Ishikawa (cell line): ENCODE results near the gene FBXO48.

Experiments
- CEBPB ChIP-seq: IDR thresholded peaks from 2 replicates; pipeline ENCODE4 v1.6.1; 2012
- CREB1 ChIP-seq: IDR thresholded peaks from 2 replicates; pipeline ENCODE4 v1.6.1; 2012; ENCODE audit warnings: low read depth
- EGR1 ChIP-seq: IDR thresholded peaks from 2 replicates; pipeline ENCODE4 v1.6.1; 2012
- EP300 ChIP-seq: IDR thresholded peaks from 2 replicates; pipeline ENCODE4 v1.6.1; 2012; ENCODE audit warnings: borderline replicate concordance
- FOXM1 ChIP-seq: IDR thresholded peaks from 2 replicates; pipeline ENCODE4 v1.6.1; 2012; ENCODE audit warnings: low read depth, borderline replicate concordance
- MAX ChIP-seq: IDR thresholded peaks from 2 replicates; pipeline ENCODE4 v1.6.1; 2012
- NFIC ChIP-seq: IDR thresholded peaks from 2 replicates; pipeline ENCODE4 v1.6.1; 2012
- RAD21 ChIP-seq: IDR thresholded peaks from 2 replicates; pipeline ENCODE4 v1.6.1; 2012; ENCODE audit warnings: low read depth
- REST ChIP-seq: IDR thresholded peaks from 2 replicates; pipeline ENCODE4 v1.6.1; 2012; ENCODE audit warnings: low read depth, mild to moderate bottlenecking
- TAF1 ChIP-seq: IDR thresholded peaks from 2 replicates; pipeline ENCODE4 v1.6.1; 2012; ENCODE audit warnings: low read depth, mild to moderate bottlenecking
- TCF12 ChIP-seq: IDR thresholded peaks from 2 replicates; pipeline ENCODE4 v1.6.1; 2012; ENCODE audit warnings: low read depth
- TEAD4 ChIP-seq: IDR thresholded peaks from 2 replicates; pipeline ENCODE4 v1.6.1; 2012
- USF1 ChIP-seq: IDR thresholded peaks from 2 replicates; pipeline ENCODE4 v1.6.1; 2012
- YY1 ChIP-seq: IDR thresholded peaks from 2 replicates; pipeline ENCODE4 v1.6.1; 2012; ENCODE audit warnings: low read depth
- ZBTB7A ChIP-seq: IDR thresholded peaks from 2 replicates; pipeline ENCODE4 v1.6.1; 2012; ENCODE audit warnings: low read depth

The FBXO48 gene

GRCh38 chr2:68434981-68435380 lies 32.1 kb downstream of the FBXO48 start:
- TF ChIP-seq EP300 = no peak
- TF ChIP-seq TEAD4 = no peak
- TF ChIP-seq NFIC = no peak
- no peak for TF ChIP-seq REST
- no peak for TF ChIP-seq USF1
- TF ChIP-seq EGR1 = no peak
- no peak for TF ChIP-seq FOXM1
- no peak for TF ChIP-seq MAX
- no peak for TF ChIP-seq TAF1
- no peak for TF ChIP-seq TCF12
- no peak for TF ChIP-seq RAD21
- TF ChIP-seq CEBPB = no peak
- TF ChIP-seq YY1 = no peak
- no peak for TF ChIP-seq ZBTB7A
- TF ChIP-seq CREB1 = no peak

GRCh38 chr2:68432696-68433658 lies 34.1 kb downstream of the FBXO48 start:
- no peak for TF ChIP-seq EGR1
- TF ChIP-seq EP300 = no peak
- no peak for TF ChIP-seq FOXM1
- no peak for TF ChIP-seq TEAD4
- TF ChIP-seq TCF12 = no peak
- no peak for TF ChIP-seq NFIC
- no peak for TF ChIP-seq CREB1
- no peak for TF ChIP-seq CEBPB
- TF ChIP-seq RAD21 = no peak
- no peak for TF ChIP-seq MAX
- TF ChIP-seq TAF1 = no peak
- no peak for TF ChIP-seq USF1
- TF ChIP-seq YY1 = no peak
- no peak for TF ChIP-seq ZBTB7A
- no peak for TF ChIP-seq REST

GRCh38 chr2:68431316-68431972 lies 35.6 kb downstream of the FBXO48 start:
- TF ChIP-seq CREB1 = no peak
- no peak for TF ChIP-seq FOXM1
- no peak for TF ChIP-seq TAF1
- no peak for TF ChIP-seq CEBPB
- no peak for TF ChIP-seq TEAD4

- TF ChIP-seq RAD21 (no peak), NFIC (no peak), TAF1 (no peak), USF1 (no peak), TEAD4 (no peak), EP300 (no peak), ZBTB7A (no peak), YY1 (no peak), CEBPB (no peak), FOXM1 (no peak), TCF12 (no peak), MAX (no peak)
Measured at GRCh38 chr2:68429311-68429826, 37.7 kb downstream of the FBXO48 start.

GRCh38 chr2:68428746-68429145 lies 38.3 kb downstream of the FBXO48 start:
- TF ChIP-seq TEAD4 = no peak
- TF ChIP-seq MAX = no peak
